Chondrocyte (in vitro differentiated cells): Measurements from ENCODE around the gene DNASE1L2. TPM values are rescaled to one million over a fixed set of nuclear protein-coding genes. Genes with fewer than 3 reads are reported as not detected.
A peak's percentile ranks its signal among the peaks of the same experiment; 100 is the strongest.

ENCODE experiments used
- DNase-seq: peaks from one replicate; pipeline ENCODE4 v3.0.0; 2021; ENCODE audit warnings: mixed read lengths, low spot score
- H3K27ac Mint-ChIP-seq: one replicate; pipeline ENCODE4 v1.8.0; 2021; ENCODE audit warnings: mild to moderate bottlenecking, moderate library complexity, mixed read lengths; ENCODE audit not compliant: unreplicated experiment
- H3K27me3 Mint-ChIP-seq: 2 replicates; pipeline ENCODE4 v1.8.0; 2021; ENCODE audit warnings: low read depth, mixed read lengths
- H3K36me3 Mint-ChIP-seq: 2 replicates; pipeline ENCODE4 v1.8.0; 2021; ENCODE audit warnings: low read depth, mixed read lengths
- H3K4me1 Mint-ChIP-seq: 2 replicates; pipeline ENCODE4 v1.8.0; 2021; ENCODE audit warnings: low read depth, mild to moderate bottlenecking, mixed read lengths
- H3K4me3 Mint-ChIP-seq: one replicate; pipeline ENCODE4 v1.8.0; 2021; ENCODE audit warnings: mild to moderate bottlenecking, moderate library complexity, mixed read lengths; ENCODE audit not compliant: unreplicated experiment
- H3K9me3 Mint-ChIP-seq: 2 replicates; pipeline ENCODE4 v1.8.0; 2021; ENCODE audit warnings: low read depth, mixed read lengths
- total RNA-seq: library from RNA; stranded (reverse); gene quantifications from 3 replicates; pipeline ENCODE4 v1.2.1, GENCODE V29; 2021
- TF ChIP-seq, protein P1 (sequence below): fragments of 200-600 bp; sonication (generic); IDR thresholded peaks from 2 replicates; pipeline ENCODE4 v1.5.0; 2021; ENCODE audit warnings: antibody characterized with exemption, mild to moderate bottlenecking, moderate library complexity

The DNASE1L2 gene
- total RNA-seq, 1 donor from 2014 or later = 0.97 TPM

DNA sequence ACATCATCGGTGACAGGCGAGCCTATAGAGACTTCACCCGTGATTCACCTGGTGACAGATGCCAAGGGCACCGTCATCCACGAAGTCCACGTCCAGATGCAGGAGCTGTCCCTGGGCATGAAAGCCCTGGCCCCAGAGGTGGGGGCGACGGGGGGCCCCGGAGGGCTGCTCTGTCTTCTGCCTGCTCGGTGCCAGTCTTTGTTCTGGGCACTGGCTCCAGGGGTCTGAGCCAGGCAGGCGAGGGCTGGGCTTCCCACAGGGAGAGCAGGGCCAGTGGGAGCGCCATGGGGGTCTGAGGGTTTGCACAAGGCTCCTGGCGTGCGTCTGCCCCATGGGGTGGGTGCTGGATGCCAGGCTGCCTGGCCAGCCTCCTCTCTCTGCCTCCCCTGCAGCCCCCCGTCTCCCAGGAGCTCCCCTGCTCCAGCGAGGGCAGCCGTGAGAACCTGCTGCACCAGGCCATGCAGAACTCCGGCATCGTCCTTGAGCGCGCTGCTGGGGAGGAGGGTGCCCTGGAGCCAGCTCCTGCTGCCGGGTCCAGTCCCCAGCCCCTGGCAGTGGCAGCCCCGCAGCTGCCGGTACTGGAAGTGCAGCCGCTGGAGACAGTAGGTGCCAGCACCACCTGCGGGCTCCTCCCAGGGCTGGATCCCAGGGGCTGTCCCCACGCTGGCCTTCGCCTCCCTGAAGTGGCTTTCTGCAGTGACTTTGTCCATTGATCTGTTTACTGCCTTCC, 3.0 kb upstream of the DNASE1L2 start:
- TF ChIP-seq, protein P1, sequence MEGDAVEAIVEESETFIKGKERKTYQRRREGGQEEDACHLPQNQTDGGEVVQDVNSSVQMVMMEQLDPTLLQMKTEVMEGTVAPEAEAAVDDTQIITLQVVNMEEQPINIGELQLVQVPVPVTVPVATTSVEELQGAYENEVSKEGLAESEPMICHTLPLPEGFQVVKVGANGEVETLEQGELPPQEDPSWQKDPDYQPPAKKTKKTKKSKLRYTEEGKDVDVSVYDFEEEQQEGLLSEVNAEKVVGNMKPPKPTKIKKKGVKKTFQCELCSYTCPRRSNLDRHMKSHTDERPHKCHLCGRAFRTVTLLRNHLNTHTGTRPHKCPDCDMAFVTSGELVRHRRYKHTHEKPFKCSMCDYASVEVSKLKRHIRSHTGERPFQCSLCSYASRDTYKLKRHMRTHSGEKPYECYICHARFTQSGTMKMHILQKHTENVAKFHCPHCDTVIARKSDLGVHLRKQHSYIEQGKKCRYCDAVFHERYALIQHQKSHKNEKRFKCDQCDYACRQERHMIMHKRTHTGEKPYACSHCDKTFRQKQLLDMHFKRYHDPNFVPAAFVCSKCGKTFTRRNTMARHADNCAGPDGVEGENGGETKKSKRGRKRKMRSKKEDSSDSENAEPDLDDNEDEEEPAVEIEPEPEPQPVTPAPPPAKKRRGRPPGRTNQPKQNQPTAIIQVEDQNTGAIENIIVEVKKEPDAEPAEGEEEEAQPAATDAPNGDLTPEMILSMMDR = no peak
- peaks cover 13% of the 10 kb centered on the region for H3K36me3 Mint-ChIP-seq
- H3K4me3 Mint-ChIP-seq = no peak overlapping the region
- H3K9me3 Mint-ChIP-seq = no peaks in the 10 kb centered on the region
- no peaks in the 10 kb centered on the region for H3K4me1 Mint-ChIP-seq
- no peak overlapping the region for H3K27ac Mint-ChIP-seq
- no peak for DNase-seq
- no peaks in the 10 kb centered on the region for H3K27me3 Mint-ChIP-seq

DNA sequence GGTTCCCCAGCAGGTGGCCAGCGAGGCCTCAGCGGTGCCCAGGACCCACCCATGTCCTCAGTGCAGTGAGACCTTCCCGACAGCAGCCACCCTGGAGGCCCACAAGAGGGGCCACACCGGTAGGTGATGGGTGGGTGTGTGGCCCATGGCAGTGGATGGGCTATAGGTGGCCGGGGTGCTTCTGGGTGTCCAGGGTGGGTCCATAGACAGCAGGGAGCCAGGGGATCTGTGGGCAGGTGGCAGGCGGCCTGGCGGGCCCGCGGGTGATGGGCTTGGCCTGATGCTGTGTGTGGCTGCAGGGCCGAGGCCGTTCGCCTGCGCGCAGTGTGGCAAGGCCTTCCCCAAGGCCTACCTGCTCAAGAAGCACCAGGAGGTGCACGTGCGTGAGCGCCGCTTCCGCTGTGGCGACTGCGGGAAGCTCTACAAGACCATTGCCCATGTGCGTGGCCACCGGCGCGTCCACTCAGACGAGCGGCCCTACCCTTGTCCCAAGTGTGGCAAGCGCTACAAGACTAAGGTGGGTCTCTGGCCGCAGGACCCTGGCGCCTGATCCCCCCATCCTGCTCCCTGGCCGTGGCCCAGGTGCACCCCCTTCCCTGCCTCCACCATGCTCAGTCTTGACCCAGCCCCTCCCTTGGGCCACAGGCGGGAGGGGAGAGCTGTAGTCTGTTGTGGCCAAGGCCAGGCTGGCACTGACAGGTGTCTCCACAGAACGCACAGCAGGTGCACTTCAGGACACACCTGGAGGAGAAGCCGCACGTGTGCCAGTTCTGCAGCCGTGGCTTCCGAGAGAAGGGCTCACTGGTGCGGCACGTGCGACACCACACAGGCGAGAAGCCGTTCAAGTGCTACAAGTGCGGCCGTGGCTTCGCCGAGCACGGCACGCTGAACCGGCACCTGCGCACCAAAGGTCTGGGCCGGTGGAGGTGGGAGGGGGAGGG, 2.1 kb upstream of the DNASE1L2 start:
- Mint-ChIP-seq H3K36me3 (peaks cover 13% of the 10 kb centered on the region), H3K9me3 (no peaks in the 10 kb centered on the region), H3K4me3 (no peak overlapping the region), H3K4me1 (no peaks in the 10 kb centered on the region), H3K27me3 (no peaks in the 10 kb centered on the region), H3K27ac (no peak overlapping the region)
- peak; percentile 92 for DNase-seq
- TF ChIP-seq, protein P1 = no peak

DNA sequence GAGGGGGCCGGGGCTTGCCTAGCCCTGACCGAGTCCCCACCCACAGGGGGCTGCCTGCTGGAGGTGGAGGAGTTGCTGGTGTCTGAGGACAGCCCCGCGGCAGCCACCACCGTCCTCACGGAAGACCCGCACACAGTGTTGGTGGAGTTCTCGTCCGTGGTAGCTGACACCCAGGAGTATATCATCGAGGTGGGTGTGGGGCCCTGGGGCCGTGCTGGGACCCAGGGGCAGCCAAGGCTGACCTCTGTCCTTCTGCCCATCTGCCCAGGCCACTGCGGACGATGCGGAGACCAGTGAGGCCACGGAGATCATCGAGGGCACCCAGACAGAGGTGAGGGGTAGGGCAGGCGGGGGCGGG, 1.5 kb upstream of the DNASE1L2 start:
- Mint-ChIP-seq H3K36me3 (peaks cover 11% of the 10 kb centered on the region), H3K27me3 (no peaks in the 10 kb centered on the region), H3K4me1 (no peaks in the 10 kb centered on the region), H3K4me3 (no peak overlapping the region), H3K9me3 (no peaks in the 10 kb centered on the region), H3K27ac (no peak overlapping the region)
- DNase-seq = no peak
- TF ChIP-seq, protein P1 = no peak

DNA sequence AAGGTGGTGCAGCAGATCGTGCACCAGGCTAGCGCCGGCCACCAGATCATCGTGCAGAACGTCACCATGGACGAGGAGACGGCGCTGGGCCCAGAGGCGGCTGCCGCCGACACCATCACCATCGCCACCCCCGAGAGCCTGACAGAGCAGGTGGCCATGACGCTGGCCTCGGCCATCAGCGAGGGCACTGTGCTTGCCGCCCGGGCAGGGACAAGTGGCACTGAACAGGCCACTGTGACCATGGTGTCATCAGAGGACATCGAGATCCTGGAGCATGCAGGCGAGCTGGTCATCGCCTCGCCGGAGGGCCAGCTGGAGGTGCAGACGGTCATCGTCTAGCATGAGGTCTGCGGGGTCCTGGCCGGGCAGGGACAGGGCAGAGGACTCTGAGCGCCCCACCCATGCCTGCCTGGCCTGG, 1.0 kb upstream of the DNASE1L2 start:
- TF ChIP-seq, protein P1 = no peak
- peak; percentile 93 for DNase-seq
- no peaks in the 10 kb centered on the region for H3K4me1 Mint-ChIP-seq
- peaks cover 7% of the 10 kb centered on the region for H3K36me3 Mint-ChIP-seq
- no peak overlapping the region for H3K4me3 Mint-ChIP-seq
- H3K27me3 Mint-ChIP-seq = no peaks in the 10 kb centered on the region
- H3K9me3 Mint-ChIP-seq = no peaks in the 10 kb centered on the region
- H3K27ac Mint-ChIP-seq = no peak overlapping the region

- no peak for DNase-seq
- TF ChIP-seq, protein P1 = no peak
- Mint-ChIP-seq H3K4me1 (no peaks in the 10 kb centered on the region), H3K36me3 (peaks cover 7% of the 10 kb centered on the region), H3K9me3 (no peaks in the 10 kb centered on the region), H3K27me3 (no peaks in the 10 kb centered on the region), H3K27ac (no peak overlapping the region), H3K4me3 (no peak overlapping the region)
Observed at GRCh38 chr16:2235695-2236336, 428 bp upstream of the DNASE1L2 start.
